ENCODE results near the gene TNPO1. TPM values are rescaled to one million over a fixed set of nuclear protein-coding genes. Genes with fewer than 3 reads are reported as not detected.

Gene TNPO1
- total and polyA plus RNA-seq, 12 donors, result 4.7 to 228 (median 82.5) TPM

GRCh38 chr5:72835633-72836032, 19.2 kb downstream of the TNPO1 start:
- Histone ChIP-seq H3K36me3 (replicated peaks in 1 of 2) (no peaks in the 10 kb centered on the region), H3K4me1 (replicated peaks in 1 of 2) (peaks cover 7 to 13% of the 10 kb centered on the region in 2 donors), H3K27me3 (no peaks in the 10 kb centered on the region), H3K4me3 (no peak overlapping the region), H3K27ac (no peak overlapping the region), H3K9me3 (replicated peaks in 1 of 3) (no peaks in the 10 kb centered on the region)
- 87 to 91% (median 88%) methylated on average over 3 of the region's 3 CpGs for WGBS, 4 donors
- intact Hi-C loops (cut with DNase I), result no loop called here
- no peak for DNase-seq
- no peak for TF ChIP-seq POLR2A (IDR thresholded peaks at IDR 0.05)
- no peak for TF ChIP-seq CTCF (IDR thresholded peaks at IDR 0.05)

- no peaks in the 10 kb centered on the region for H3K9me3 ChIP-seq (replicated peaks in 1 of 3)
- no peak overlapping the region for H3K4me3 ChIP-seq
- no peaks in the 10 kb centered on the region for H3K27me3 ChIP-seq
- H3K27ac ChIP-seq, result no peak overlapping the region
- H3K4me1 ChIP-seq (replicated peaks in 1 of 2), result peaks cover 7 to 18% of the 10 kb centered on the region in 2 donors
- no peak for DNase-seq
- TF ChIP-seq POLR2A (IDR thresholded peaks at IDR 0.05), result no peak
- TF ChIP-seq CTCF (IDR thresholded peaks at IDR 0.05), result no peak
- WGBS, 4 donors, result 83 to 98% (median 95%) methylated on average over 1 of the region's 1 CpG
- no peaks in the 10 kb centered on the region for H3K36me3 ChIP-seq (replicated peaks in 1 of 2)
- intact Hi-C loops (cut with DNase I), result no loop called here
These were observed 20.3 kb downstream of the TNPO1 start for GRCh38 chr5:72836810-72837209.

- Histone ChIP-seq H3K36me3 (replicated peaks in 1 of 2) (no peaks in the 10 kb centered on the region), H3K9me3 (replicated peaks in 1 of 3) (no peaks in the 10 kb centered on the region), H3K27me3 (no peaks in the 10 kb centered on the region), H3K27ac (no peak overlapping the region), H3K4me3 (no peak overlapping the region), H3K4me1 (replicated peaks in 1 of 2) (peaks cover 13 to 26% of the 10 kb centered on the region in 2 donors)
- no peak for DNase-seq
- TF ChIP-seq CTCF (IDR thresholded peaks at IDR 0.05), result no peak
- intact Hi-C loops (cut with DNase I), result no loop called here
- 82 to 87% (median 83%) methylated on average over 4 of the region's 4 CpGs for WGBS, 4 donors
These were observed 21.1 kb downstream of the TNPO1 start for GRCh38 chr5:72837524-72838096.

- intact Hi-C loops (cut with DNase I), result no loop called here
- Histone ChIP-seq H3K4me3 (no peak overlapping the region), H3K4me1 (replicated peaks in 1 of 2) (peaks cover 13 to 35% of the 10 kb centered on the region in 2 donors), H3K27ac (no peak overlapping the region), H3K9me3 (replicated peaks in 1 of 3) (no peaks in the 10 kb centered on the region), H3K27me3 (no peaks in the 10 kb centered on the region), H3K36me3 (replicated peaks in 1 of 2) (no peaks in the 10 kb centered on the region)
- TF ChIP-seq CTCF (IDR thresholded peaks at IDR 0.05) (no peak), POLR2A (IDR thresholded peaks at IDR 0.05) (no peak)
- DNase-seq, result no peak
- WGBS, 4 donors, result 50 to 54% (median 52%) methylated on average over 5 of the region's 5 CpGs
These were observed 23.6 kb downstream of the TNPO1 start for GRCh38 chr5:72840041-72840440.

Measured in adrenal gland (tissue), 12 donors.